Mesendoderm (in vitro differentiated cells): ENCODE measurements around the gene EIF4G3.
A peak's percentile ranks its signal among the peaks of the same experiment; 100 is the strongest.

Source experiments
- DNase-seq: peaks from one replicate; pipeline ENCODE4 v3.0.0; 2013
- H2AK5ac ChIP-seq: 2 replicates; pipeline ENCODE4 v1.6.1; 2013; ENCODE audit warnings: low read length, inconsistent platforms
- H2BK120ac ChIP-seq: 2 replicates; pipeline ENCODE4 v1.6.1; 2013; ENCODE audit warnings: low read depth, mild to moderate bottlenecking, low read length, moderate library complexity, mixed read lengths
- H2BK15ac ChIP-seq: replicated peaks from 2 replicates; pipeline ENCODE4 v1.6.1; 2013; ENCODE audit warnings: low read depth, mild to moderate bottlenecking, moderate library complexity
- H2BK5ac ChIP-seq: 2 replicates; pipeline ENCODE4 v1.6.1; 2013; ENCODE audit warnings: low read length, inconsistent platforms
- H3K18ac ChIP-seq: 2 replicates; pipeline ENCODE4 v1.6.1; 2013; ENCODE audit warnings: mild to moderate bottlenecking, low read length, mixed read lengths
- H3K23ac ChIP-seq: one replicate; pipeline ENCODE4 v1.6.1; 2013; ENCODE audit warnings: low read length
- H3K27ac ChIP-seq: 2 replicates; pipeline ENCODE4 v1.5.1; 2013; ENCODE audit warnings: low read depth, mild to moderate bottlenecking, inconsistent platforms, low read length, moderate library complexity
- H3K27me3 ChIP-seq: 2 replicates; pipeline ENCODE4 v1.6.1; 2013; ENCODE audit warnings: low read length, control low read depth, mild to moderate bottlenecking, inconsistent platforms; ENCODE audit not compliant: insufficient read depth, poor library complexity
- H3K36me3 ChIP-seq: 2 replicates; pipeline ENCODE4 v1.6.1; 2013; ENCODE audit warnings: low read length, inconsistent platforms; ENCODE audit not compliant: control insufficient read depth, insufficient read depth
- H3K4ac ChIP-seq: one replicate; pipeline ENCODE4 v1.6.1; 2013; ENCODE audit warnings: low read depth, mild to moderate bottlenecking, low read length, moderate library complexity
- H3K4me1 ChIP-seq: 2 replicates; pipeline ENCODE4 v1.6.1; 2013; ENCODE audit warnings: low read depth, low read length, inconsistent platforms; ENCODE audit not compliant: control insufficient read depth
- H3K4me2 ChIP-seq: 2 replicates; pipeline ENCODE4 v1.6.1; 2013; ENCODE audit warnings: low read length
- H3K4me3 ChIP-seq: 2 replicates; pipeline ENCODE4 v1.5.1; 2013; ENCODE audit warnings: mild to moderate bottlenecking, low read length
- H3K56ac ChIP-seq: one replicate; pipeline ENCODE4 v1.6.1; 2013; ENCODE audit warnings: low read length
- H3K79me1 ChIP-seq: 2 replicates; pipeline ENCODE4 v1.6.1; 2013; ENCODE audit warnings: low read length, inconsistent platforms
- H3K79me2 ChIP-seq: 2 replicates; pipeline ENCODE4 v1.6.1; 2013; ENCODE audit warnings: mild to moderate bottlenecking, low read length; ENCODE audit not compliant: control insufficient read depth, insufficient read depth
- H3K9ac ChIP-seq: 2 replicates; pipeline ENCODE4 v1.6.1; 2013; ENCODE audit warnings: low read length, inconsistent platforms
- H4K5ac ChIP-seq: one replicate; pipeline ENCODE4 v1.6.1; 2013; ENCODE audit warnings: low read length
- H4K8ac ChIP-seq: one replicate; pipeline ENCODE4 v1.6.1; 2013; ENCODE audit warnings: low read depth, mild to moderate bottlenecking, control low read depth, low read length, moderate library complexity
- WGBS: extraction: QIAGEN DNeasy Blood & Tissue Kit; methylation state at CpG from one replicate; pipeline ENCODE4 v1.1.7; 2013; ENCODE audit warnings: low lambda C conversion rate, missing lambda C conversion rate; ENCODE audit not compliant: insufficient coverage; ENCODE audit errors: extremely low coverage; 5-methylcytosine and 5-hydroxymethylcytosine counted together

The EIF4G3 gene

DNA sequence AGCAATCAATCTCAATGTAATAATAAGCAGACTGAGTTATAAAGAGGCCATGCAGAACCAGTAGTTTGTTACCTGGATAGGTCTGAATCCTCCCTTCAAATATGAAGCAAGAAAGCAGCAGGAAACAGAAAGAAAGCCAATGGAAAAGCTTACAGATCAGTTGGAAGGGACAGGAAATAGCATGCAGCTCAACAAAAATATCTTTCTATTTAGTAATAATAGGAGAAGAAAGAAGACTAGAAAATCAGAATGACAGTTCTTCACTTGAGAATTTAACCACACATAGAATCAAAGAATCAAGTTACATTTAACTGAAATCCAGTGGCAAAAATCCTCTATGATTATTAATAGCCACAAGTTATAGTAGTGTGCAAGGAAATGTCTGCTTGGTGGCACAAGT is 194.4 kb downstream of the EIF4G3 start:
- Histone ChIP-seq H3K23ac (no peak overlapping the region), H2BK15ac (no peak overlapping the region), H3K4me2 (no peak overlapping the region), H3K79me1 (peaks cover 2% of the 10 kb centered on the region), H3K79me2 (no peaks in the 10 kb centered on the region), H4K8ac (no peak overlapping the region), H3K4me1 (no peaks in the 10 kb centered on the region), H3K4me3 (no peak overlapping the region), H2BK5ac (no peak overlapping the region), H3K27ac (no peak overlapping the region), H3K4ac (no peak overlapping the region), H3K27me3 (no peaks in the 10 kb centered on the region), H3K36me3 (no peaks in the 10 kb centered on the region), H4K5ac (no peak overlapping the region), H2BK120ac (no peak overlapping the region), H2AK5ac (no peak overlapping the region), H3K56ac (no peak overlapping the region), H3K18ac (no peak overlapping the region), H3K9ac (no peak overlapping the region)
- no peak for DNase-seq

DNA sequence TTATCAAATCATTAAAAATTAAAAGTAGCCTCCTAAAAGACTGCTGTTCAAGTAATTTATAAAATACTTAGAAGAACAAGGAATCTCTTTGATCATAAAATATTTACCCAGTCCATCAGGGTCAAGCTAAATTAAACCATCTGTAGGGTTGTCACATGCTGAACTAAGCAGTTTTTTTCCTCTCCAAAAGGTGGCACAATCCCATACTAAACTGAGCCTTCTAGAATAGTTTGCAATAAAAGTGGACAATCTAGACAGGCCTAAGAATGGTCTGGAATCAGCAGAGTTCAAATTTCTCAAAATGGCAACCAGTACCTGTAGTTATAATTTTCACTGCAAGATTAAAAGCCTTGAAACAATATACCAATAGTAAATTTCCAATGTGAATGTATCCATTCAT is 194.8 kb downstream of the EIF4G3 start:
- no peak for DNase-seq
- Histone ChIP-seq H2BK120ac (no peak overlapping the region), H3K23ac (no peak overlapping the region)

DNA sequence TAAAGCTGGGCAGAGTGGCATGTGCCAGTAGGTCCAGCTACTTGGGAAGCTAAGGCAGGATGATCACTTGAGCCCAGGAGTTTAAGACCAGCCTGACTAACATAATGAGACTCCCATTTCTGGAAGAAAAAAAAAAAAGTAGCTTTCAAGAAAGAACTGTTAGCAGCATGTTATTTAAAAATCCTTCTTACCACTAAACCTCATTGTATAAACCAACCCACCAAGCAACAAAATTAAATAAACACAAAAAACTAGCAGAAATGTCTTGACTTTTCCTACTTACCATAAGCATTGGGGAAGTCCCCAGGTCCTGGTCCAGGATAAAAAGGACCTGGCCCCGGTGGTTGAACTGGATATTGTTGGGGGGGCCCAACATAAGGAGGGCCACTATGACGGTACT is 196.6 kb downstream of the EIF4G3 start:
- no peak overlapping the region for H3K9ac ChIP-seq
- H3K23ac ChIP-seq: no peak overlapping the region
- H3K27me3 ChIP-seq: no peaks in the 10 kb centered on the region
- no peak overlapping the region for H2AK5ac ChIP-seq
- WGBS: no CpG with 5 or more reads among the region's 2 CpGs
- H3K4me2 ChIP-seq: no peak overlapping the region
- H3K4me1 ChIP-seq: no peaks in the 10 kb centered on the region
- H4K5ac ChIP-seq: no peak overlapping the region
- H3K79me2 ChIP-seq: no peaks in the 10 kb centered on the region
- H3K56ac ChIP-seq: no peak overlapping the region
- H3K4me3 ChIP-seq: no peak overlapping the region
- no peak overlapping the region for H4K8ac ChIP-seq
- no peak overlapping the region for H2BK5ac ChIP-seq
- H3K18ac ChIP-seq: no peak overlapping the region
- no peak overlapping the region for H2BK15ac ChIP-seq
- H3K27ac ChIP-seq: no peak overlapping the region
- DNase-seq: no peak
- H3K4ac ChIP-seq: no peak overlapping the region
- no peaks in the 10 kb centered on the region for H3K36me3 ChIP-seq
- peaks cover 2% of the 10 kb centered on the region for H3K79me1 ChIP-seq
- no peak overlapping the region for H2BK120ac ChIP-seq

More for the DNA sequence above, 194.8 kb downstream of the EIF4G3 start:
- H3K79me1 ChIP-seq: peaks cover 2% of the 10 kb centered on the region
- no peaks in the 10 kb centered on the region for H3K4me1 ChIP-seq
- no peak overlapping the region for H3K9ac ChIP-seq
- H3K18ac ChIP-seq: no peak overlapping the region
- H4K5ac ChIP-seq: no peak overlapping the region
- no peak overlapping the region for H3K27ac ChIP-seq
- H3K36me3 ChIP-seq: no peaks in the 10 kb centered on the region
- H2AK5ac ChIP-seq: no peak overlapping the region
- H3K4me3 ChIP-seq: no peak overlapping the region
- no peak overlapping the region for H2BK5ac ChIP-seq
- H3K56ac ChIP-seq: no peak overlapping the region
- H3K27me3 ChIP-seq: no peaks in the 10 kb centered on the region
- no peaks in the 10 kb centered on the region for H3K79me2 ChIP-seq
- H3K4ac ChIP-seq: no peak overlapping the region
- no peak overlapping the region for H3K4me2 ChIP-seq
- H2BK15ac ChIP-seq: no peak overlapping the region
- H4K8ac ChIP-seq: no peak overlapping the region

DNA sequence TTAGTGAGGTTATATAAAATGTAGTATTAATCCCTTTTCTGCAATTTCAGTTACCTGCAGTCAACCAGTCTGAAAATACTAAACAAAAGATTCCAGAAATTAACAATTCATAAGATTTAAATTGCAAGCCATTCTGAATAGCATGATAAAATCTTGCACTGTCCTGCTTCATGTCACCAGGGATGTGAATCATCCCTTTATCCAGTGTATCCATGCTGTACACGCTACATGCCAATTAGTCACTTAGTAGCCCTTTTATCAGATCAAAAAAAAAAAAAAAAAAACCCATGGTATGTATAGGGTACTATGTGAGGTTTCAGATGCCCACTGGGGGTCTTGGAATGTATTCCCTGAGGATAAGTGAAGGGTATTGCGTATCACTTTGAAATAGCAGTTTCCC is 198.3 kb downstream of the EIF4G3 start:
- H3K4ac ChIP-seq: no peak overlapping the region
- H3K4me2 ChIP-seq: no peak overlapping the region
- H3K79me2 ChIP-seq: no peaks in the 10 kb centered on the region
- H3K79me1 ChIP-seq: peaks cover 2% of the 10 kb centered on the region
- no peak overlapping the region for H2BK5ac ChIP-seq
- H3K36me3 ChIP-seq: no peaks in the 10 kb centered on the region
- H3K27me3 ChIP-seq: no peaks in the 10 kb centered on the region
- no peak overlapping the region for H4K5ac ChIP-seq
- no peak overlapping the region for H2BK120ac ChIP-seq
- WGBS: no CpG with 5 or more reads among the region's 2 CpGs
- no peaks in the 10 kb centered on the region for H3K4me1 ChIP-seq
- no peak overlapping the region for H2BK15ac ChIP-seq
- DNase-seq: peak; percentile 19
- no peak overlapping the region for H3K23ac ChIP-seq
- no peak overlapping the region for H3K4me3 ChIP-seq
- no peak overlapping the region for H3K18ac ChIP-seq
- no peak overlapping the region for H4K8ac ChIP-seq
- no peak overlapping the region for H3K27ac ChIP-seq
- H3K56ac ChIP-seq: no peak overlapping the region
- H2AK5ac ChIP-seq: no peak overlapping the region
- H3K9ac ChIP-seq: no peak overlapping the region

DNA sequence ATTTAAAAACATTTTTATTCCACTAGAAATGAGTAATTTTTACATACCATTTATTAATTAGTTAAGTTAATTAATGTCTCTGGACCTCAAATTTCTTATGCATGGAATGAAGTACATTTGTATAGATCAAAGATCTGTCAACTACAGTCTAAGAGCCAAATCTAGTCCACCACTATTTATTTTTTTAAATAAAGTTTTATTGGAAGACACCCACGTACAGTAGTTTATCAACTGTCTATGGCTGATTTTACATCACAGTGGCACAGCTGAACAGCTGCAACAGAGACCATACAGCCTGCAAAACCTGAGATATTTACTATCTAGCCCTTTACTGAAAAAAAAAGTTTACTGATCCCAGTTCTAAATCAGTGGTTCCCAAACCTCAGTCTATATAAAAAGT is 201.0 kb downstream of the EIF4G3 start:
- H4K8ac ChIP-seq: no peak overlapping the region
- no peak overlapping the region for H3K56ac ChIP-seq
- H3K79me2 ChIP-seq: no peaks in the 10 kb centered on the region
- H3K36me3 ChIP-seq: no peaks in the 10 kb centered on the region
- no peak overlapping the region for H3K4me3 ChIP-seq
- H3K4me1 ChIP-seq: no peaks in the 10 kb centered on the region
- H2AK5ac ChIP-seq: no peak overlapping the region
- H2BK120ac ChIP-seq: no peak overlapping the region
- no peak overlapping the region for H4K5ac ChIP-seq
- no peak overlapping the region for H3K4ac ChIP-seq
- no peaks in the 10 kb centered on the region for H3K27me3 ChIP-seq
- no peaks in the 10 kb centered on the region for H3K79me1 ChIP-seq
- no peak overlapping the region for H3K4me2 ChIP-seq
- WGBS: no CpG with 5 or more reads among the region's 1 CpG
- no peak overlapping the region for H3K23ac ChIP-seq
- no peak overlapping the region for H2BK15ac ChIP-seq
- DNase-seq: no peak
- H3K9ac ChIP-seq: no peak overlapping the region
- no peak overlapping the region for H2BK5ac ChIP-seq
- H3K27ac ChIP-seq: no peak overlapping the region
- no peak overlapping the region for H3K18ac ChIP-seq

DNA sequence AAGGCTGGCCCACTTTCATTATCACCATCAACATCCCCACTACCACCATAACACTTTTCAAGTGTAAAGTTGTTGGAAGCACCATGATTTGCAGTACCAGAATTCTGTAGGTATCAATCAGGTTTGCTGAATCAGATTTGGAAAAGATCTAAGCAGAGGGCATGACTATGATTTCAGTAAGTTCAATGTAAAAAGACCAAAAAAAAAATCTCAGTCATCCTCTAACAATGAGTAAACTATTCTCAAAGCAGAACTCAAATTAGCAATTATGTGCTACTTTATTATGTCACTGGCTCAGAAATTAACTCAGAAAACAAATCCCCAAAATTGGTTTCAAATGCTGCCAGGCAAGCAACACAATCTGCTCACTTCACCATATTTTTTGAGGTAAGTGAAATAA is 201.7 kb downstream of the EIF4G3 start:
- Histone ChIP-seq H3K4me3 (no peak overlapping the region), H2BK120ac (no peak overlapping the region), H3K18ac (no peak overlapping the region), H3K56ac (no peak overlapping the region), H3K27me3 (no peaks in the 10 kb centered on the region), H3K79me1 (no peaks in the 10 kb centered on the region), H3K79me2 (no peaks in the 10 kb centered on the region), H3K23ac (no peak overlapping the region), H3K4me1 (no peaks in the 10 kb centered on the region), H2BK15ac (no peak overlapping the region), H2BK5ac (no peak overlapping the region), H2AK5ac (no peak overlapping the region), H3K4me2 (no peak overlapping the region), H3K36me3 (no peaks in the 10 kb centered on the region), H3K9ac (no peak overlapping the region), H3K27ac (no peak overlapping the region), H3K4ac (no peak overlapping the region), H4K5ac (no peak overlapping the region), H4K8ac (no peak overlapping the region)
- DNase-seq: no peak
